ENCODE data around the gene ZNF778.

DNA sequence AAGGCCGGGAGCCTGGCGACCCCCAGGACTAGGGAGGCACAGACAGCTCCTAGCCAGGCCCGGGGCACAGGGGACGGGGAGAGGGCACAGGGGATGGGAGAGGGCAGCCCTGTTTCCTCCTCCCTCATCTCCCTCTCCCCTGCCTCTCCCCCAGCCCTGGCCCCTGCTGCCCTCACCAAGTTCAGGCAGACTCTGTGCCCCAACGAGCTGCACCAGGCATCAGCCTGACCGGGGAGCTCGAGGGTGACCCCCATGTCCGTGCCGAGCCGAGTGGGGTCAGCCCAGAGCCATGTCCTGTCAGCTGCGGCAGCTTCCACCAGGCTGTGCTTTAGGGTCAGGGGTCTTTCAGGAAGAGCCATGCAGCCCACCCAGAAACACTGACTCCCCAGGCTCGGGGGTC, 40.0 kb upstream of the ZNF778 start:
- TF ChIP-seq ATF1 (CRISPR knock-in tag; IDR thresholded peaks at IDR 0.05) (no peak), TP53 (CRISPR knock-in tag; IDR thresholded peaks at IDR 0.05) (no peak), FOXK1 (CRISPR knock-in tag; IDR thresholded peaks at IDR 0.05) (no peak), TEAD4 (CRISPR knock-in tag; IDR thresholded peaks at IDR 0.05) (no peak), ESRRA (CRISPR knock-in tag; IDR thresholded peaks at IDR 0.05; ENCODE audit: borderline replicate concordance) (no peak)
- TF ChIP-seq, protein P1, sequence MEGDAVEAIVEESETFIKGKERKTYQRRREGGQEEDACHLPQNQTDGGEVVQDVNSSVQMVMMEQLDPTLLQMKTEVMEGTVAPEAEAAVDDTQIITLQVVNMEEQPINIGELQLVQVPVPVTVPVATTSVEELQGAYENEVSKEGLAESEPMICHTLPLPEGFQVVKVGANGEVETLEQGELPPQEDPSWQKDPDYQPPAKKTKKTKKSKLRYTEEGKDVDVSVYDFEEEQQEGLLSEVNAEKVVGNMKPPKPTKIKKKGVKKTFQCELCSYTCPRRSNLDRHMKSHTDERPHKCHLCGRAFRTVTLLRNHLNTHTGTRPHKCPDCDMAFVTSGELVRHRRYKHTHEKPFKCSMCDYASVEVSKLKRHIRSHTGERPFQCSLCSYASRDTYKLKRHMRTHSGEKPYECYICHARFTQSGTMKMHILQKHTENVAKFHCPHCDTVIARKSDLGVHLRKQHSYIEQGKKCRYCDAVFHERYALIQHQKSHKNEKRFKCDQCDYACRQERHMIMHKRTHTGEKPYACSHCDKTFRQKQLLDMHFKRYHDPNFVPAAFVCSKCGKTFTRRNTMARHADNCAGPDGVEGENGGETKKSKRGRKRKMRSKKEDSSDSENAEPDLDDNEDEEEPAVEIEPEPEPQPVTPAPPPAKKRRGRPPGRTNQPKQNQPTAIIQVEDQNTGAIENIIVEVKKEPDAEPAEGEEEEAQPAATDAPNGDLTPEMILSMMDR (IDR thresholded peaks at IDR 0.05): no peak
- TF ChIP-seq, protein P2, sequence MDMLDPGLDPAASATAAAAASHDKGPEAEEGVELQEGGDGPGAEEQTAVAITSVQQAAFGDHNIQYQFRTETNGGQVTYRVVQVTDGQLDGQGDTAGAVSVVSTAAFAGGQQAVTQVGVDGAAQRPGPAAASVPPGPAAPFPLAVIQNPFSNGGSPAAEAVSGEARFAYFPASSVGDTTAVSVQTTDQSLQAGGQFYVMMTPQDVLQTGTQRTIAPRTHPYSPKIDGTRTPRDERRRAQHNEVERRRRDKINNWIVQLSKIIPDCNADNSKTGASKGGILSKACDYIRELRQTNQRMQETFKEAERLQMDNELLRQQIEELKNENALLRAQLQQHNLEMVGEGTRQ (CRISPR knock-in tag; IDR thresholded peaks at IDR 0.05): no peak
- TF ChIP-seq, protein P3, sequence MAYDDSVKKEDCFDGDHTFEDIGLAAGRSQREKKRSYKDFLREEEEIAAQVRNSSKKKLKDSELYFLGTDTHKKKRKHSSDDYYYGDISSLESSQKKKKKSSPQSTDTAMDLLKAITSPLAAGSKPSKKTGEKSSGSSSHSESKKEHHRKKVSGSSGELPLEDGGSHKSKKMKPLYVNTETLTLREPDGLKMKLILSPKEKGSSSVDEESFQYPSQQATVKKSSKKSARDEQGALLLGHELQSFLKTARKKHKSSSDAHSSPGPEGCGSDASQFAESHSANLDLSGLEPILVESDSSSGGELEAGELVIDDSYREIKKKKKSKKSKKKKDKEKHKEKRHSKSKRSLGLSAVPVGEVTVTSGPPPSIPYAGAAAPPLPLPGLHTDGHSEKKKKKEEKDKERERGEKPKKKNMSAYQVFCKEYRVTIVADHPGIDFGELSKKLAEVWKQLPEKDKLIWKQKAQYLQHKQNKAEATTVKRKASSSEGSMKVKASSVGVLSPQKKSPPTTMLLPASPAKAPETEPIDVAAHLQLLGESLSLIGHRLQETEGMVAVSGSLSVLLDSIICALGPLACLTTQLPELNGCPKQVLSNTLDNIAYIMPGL (CRISPR knock-in tag; IDR thresholded peaks at IDR 0.05): no peak
- TF ChIP-seq, protein P4, sequence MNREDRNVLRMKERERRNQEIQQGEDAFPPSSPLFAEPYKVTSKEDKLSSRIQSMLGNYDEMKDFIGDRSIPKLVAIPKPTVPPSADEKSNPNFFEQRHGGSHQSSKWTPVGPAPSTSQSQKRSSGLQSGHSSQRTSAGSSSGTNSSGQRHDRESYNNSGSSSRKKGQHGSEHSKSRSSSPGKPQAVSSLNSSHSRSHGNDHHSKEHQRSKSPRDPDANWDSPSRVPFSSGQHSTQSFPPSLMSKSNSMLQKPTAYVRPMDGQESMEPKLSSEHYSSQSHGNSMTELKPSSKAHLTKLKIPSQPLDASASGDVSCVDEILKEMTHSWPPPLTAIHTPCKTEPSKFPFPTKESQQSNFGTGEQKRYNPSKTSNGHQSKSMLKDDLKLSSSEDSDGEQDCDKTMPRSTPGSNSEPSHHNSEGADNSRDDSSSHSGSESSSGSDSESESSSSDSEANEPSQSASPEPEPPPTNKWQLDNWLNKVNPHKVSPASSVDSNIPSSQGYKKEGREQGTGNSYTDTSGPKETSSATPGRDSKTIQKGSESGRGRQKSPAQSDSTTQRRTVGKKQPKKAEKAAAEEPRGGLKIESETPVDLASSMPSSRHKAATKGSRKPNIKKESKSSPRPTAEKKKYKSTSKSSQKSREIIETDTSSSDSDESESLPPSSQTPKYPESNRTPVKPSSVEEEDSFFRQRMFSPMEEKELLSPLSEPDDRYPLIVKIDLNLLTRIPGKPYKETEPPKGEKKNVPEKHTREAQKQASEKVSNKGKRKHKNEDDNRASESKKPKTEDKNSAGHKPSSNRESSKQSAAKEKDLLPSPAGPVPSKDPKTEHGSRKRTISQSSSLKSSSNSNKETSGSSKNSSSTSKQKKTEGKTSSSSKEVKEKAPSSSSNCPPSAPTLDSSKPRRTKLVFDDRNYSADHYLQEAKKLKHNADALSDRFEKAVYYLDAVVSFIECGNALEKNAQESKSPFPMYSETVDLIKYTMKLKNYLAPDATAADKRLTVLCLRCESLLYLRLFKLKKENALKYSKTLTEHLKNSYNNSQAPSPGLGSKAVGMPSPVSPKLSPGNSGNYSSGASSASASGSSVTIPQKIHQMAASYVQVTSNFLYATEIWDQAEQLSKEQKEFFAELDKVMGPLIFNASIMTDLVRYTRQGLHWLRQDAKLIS (CRISPR knock-in tag; IDR thresholded peaks at IDR 0.05; ENCODE audit: borderline replicate concordance): no peak
- TF ChIP-seq, protein P5, sequence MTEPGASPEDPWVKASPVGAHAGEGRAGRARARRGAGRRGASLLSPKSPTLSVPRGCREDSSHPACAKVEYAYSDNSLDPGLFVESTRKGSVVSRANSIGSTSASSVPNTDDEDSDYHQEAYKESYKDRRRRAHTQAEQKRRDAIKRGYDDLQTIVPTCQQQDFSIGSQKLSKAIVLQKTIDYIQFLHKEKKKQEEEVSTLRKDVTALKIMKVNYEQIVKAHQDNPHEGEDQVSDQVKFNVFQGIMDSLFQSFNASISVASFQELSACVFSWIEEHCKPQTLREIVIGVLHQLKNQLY (CRISPR knock-in tag; IDR thresholded peaks at IDR 0.05): no peak
- TF ChIP-seq, protein P6, sequence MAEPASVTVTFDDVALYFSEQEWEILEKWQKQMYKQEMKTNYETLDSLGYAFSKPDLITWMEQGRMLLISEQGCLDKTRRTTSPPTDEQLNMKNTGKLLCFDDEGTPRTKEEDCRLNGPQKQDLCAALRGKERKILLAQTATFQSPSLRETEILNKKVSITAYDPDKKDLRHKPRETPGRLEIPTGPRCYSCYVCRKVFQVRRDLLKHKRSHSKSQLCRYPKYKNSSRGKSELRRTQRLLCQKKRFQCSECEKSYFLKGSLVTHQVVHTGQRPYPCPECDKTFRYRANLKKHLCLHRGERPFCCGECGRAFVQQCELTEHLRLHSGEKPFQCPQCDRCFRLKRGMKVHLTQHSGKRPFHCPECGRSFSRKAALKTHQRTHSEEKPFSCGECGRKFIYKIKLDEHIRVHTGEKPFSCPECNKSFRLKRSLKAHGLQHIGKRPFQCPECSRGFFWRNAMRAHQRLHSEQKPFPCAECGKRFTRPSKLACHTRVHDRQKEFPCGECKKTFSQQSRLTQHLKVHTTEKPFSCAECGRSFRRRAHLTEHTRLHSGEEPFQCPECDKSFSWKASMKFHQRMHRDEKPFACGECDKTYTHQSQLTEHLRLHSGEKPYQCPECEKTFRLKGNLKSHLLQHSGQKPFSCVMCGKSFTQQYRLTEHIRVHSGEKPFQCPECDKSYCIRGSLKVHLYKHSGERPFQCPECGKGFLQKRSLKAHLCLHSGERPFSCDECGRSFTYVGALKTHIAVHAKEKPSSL (CRISPR knock-in tag; conservative IDR thresholded peaks at IDR 0.05): no peak
